NCI-H774 (cell line): Measurements from ENCODE around the gene PIK3CG.
A peak's percentile ranks its signal among the peaks of the same experiment; 100 is the strongest.
"Not testable (repeated sequence)": the region's sequence is repeated elsewhere in the genome, so short reads cannot be mapped to it uniquely, and the experiment has no call there.

Experiments
- DNase-seq: peaks from one replicate; lab custom pipeline; 2025; lab: John Stamatoyannopoulos, UW

PIK3CG gene

GRCh38 chr7:106938803-106939202 lies 73.7 kb downstream of the PIK3CG start:
- no peak for DNase-seq

- no peak for DNase-seq
These were observed 79.1 kb downstream of the PIK3CG start for GRCh38 chr7:106944035-106944665.

GRCh38 chr7:106947244-106947728 lies 82.2 kb downstream of the PIK3CG start:
- peak; percentile 39 for DNase-seq

- no peak for DNase-seq
These were observed 87.0 kb downstream of the PIK3CG start for GRCh38 chr7:106952001-106952657.

- DNase-seq, result no peak
These were observed 87.7 kb downstream of the PIK3CG start for GRCh38 chr7:106952658-106953231.

DNA sequence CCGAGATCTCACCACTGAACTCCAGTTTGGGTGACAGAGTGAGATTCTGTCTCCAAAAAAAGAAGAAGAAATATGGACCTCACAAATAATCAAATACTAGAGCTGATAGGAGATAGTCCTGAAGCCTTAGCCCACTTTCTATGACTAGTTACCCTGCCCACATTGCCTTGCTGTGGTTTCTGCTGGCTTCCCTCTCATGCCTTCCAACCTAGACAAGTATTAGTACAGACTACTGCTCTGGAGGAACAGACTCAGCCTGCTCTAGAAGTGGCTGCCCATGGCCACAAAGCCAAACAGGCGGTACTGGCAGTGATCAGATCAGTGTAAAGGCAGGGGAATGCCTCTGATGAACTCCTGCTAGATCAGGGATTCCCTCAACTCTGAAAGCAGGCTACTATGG lies 89.8 kb downstream of the PIK3CG start:
- no peak for DNase-seq

DNA sequence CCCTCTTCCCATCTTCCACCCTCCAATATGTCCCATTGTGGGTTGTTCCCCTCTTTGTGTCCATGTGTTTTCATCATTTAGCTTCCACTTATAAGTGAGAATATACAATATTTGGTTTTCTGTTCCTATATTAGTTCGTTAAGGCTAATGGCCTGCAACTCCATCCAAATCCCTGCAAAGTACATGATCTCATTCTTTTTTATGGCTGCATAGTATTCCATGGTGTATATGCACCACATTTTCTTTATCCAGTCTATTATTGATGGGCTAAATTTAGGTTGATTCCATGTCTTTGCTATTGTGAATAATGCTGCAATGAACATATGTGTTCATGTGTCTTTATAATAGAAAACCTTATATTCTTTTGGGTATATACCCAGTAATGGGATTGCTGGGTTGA lies 90.8 kb downstream of the PIK3CG start:
- not testable (repeated sequence) for DNase-seq
